ENCODE data around the gene TTYH1.

TTYH1 gene

GRCh38 chr19:54480051-54480450 is 64.8 kb downstream of the TTYH1 start:
- Histone ChIP-seq H3K27me3 (ENCODE audit: insufficient read depth, low read length, poor library complexity, severe bottlenecking) (no peaks in the 10 kb centered on the region), H3K9ac (ENCODE audit: low read depth, low read length, poor library complexity, severe bottlenecking) (no peak overlapping the region), H4K20me1 (ENCODE audit: insufficient read depth, low read length, poor library complexity, severe bottlenecking) (no peaks in the 10 kb centered on the region), H3F3A (ENCODE audit: low read depth) (no peaks in the 10 kb centered on the region), H3K79me2 (ENCODE audit: insufficient read depth, low read length) (no peaks in the 10 kb centered on the region), H3K4me1 (ENCODE audit: insufficient read depth, low read length, poor library complexity, severe bottlenecking) (peaks cover 3% of the 10 kb centered on the region), H2AFZ (ENCODE audit: low read length) (no peak overlapping the region), H3K4me2 (ENCODE audit: low read depth, low read length, poor library complexity, severe bottlenecking) (no peak overlapping the region), H3K36me3 (ENCODE audit: insufficient read depth, low read length) (no peaks in the 10 kb centered on the region), H3K9me3 (ENCODE audit: insufficient read depth, low read depth, low read length) (no peaks in the 10 kb centered on the region), H3K4me3 (ENCODE audit: low read length, poor library complexity, severe bottlenecking) (no peak overlapping the region), H3K9me2 (replicated peaks; ENCODE audit: low read depth, low read length) (no peaks in the 10 kb centered on the region)
- TF ChIP-seq CTCF (conservative IDR thresholded peaks at IDR 0.05; ENCODE audit: low read length) (no peak), EZH2phosphoT487 (IDR thresholded peaks at IDR 0.05; ENCODE audit: borderline replicate concordance) (no peak)

- H3F3A ChIP-seq (ENCODE audit: low read depth) = no peaks in the 10 kb centered on the region
- H3K4me3 ChIP-seq (ENCODE audit: low read length, poor library complexity, severe bottlenecking) = no peak overlapping the region
- no peaks in the 10 kb centered on the region for H3K36me3 ChIP-seq (ENCODE audit: insufficient read depth, low read length)
- H3K9ac ChIP-seq (ENCODE audit: low read depth, low read length, poor library complexity, severe bottlenecking) = no peak overlapping the region
- H3K79me2 ChIP-seq (ENCODE audit: insufficient read depth, low read length) = no peaks in the 10 kb centered on the region
- no peaks in the 10 kb centered on the region for H3K9me3 ChIP-seq (ENCODE audit: insufficient read depth, low read depth, low read length)
- peaks cover 3% of the 10 kb centered on the region for H3K4me1 ChIP-seq (ENCODE audit: insufficient read depth, low read length, poor library complexity, severe bottlenecking)
- H3K27me3 ChIP-seq (ENCODE audit: insufficient read depth, low read length, poor library complexity, severe bottlenecking) = no peaks in the 10 kb centered on the region
- no peak overlapping the region for H3K4me2 ChIP-seq (ENCODE audit: low read depth, low read length, poor library complexity, severe bottlenecking)
- TF ChIP-seq CTCF (conservative IDR thresholded peaks at IDR 0.05; ENCODE audit: low read length) = peak; percentile 88
- no peak for TF ChIP-seq EZH2phosphoT487 (IDR thresholded peaks at IDR 0.05; ENCODE audit: borderline replicate concordance)
- no peak overlapping the region for H2AFZ ChIP-seq (ENCODE audit: low read length)
- no peaks in the 10 kb centered on the region for H4K20me1 ChIP-seq (ENCODE audit: insufficient read depth, low read length, poor library complexity, severe bottlenecking)
- H3K9me2 ChIP-seq (replicated peaks; ENCODE audit: low read depth, low read length) = no peaks in the 10 kb centered on the region
These were observed 66.2 kb downstream of the TTYH1 start for GRCh38 chr19:54481326-54481930.

- H3K27me3 ChIP-seq (ENCODE audit: insufficient read depth, low read length, poor library complexity, severe bottlenecking) = no peaks in the 10 kb centered on the region
- TF ChIP-seq EZH2phosphoT487 (IDR thresholded peaks at IDR 0.05; ENCODE audit: borderline replicate concordance) (no peak), CTCF (conservative IDR thresholded peaks at IDR 0.05; ENCODE audit: low read length) (no peak)
- no peaks in the 10 kb centered on the region for H3K36me3 ChIP-seq (ENCODE audit: insufficient read depth, low read length)
- H3K9me2 ChIP-seq (replicated peaks; ENCODE audit: low read depth, low read length) = no peaks in the 10 kb centered on the region
- H3K4me2 ChIP-seq (ENCODE audit: low read depth, low read length, poor library complexity, severe bottlenecking) = no peak overlapping the region
- no peaks in the 10 kb centered on the region for H3F3A ChIP-seq (ENCODE audit: low read depth)
- no peaks in the 10 kb centered on the region for H4K20me1 ChIP-seq (ENCODE audit: insufficient read depth, low read length, poor library complexity, severe bottlenecking)
- H3K9ac ChIP-seq (ENCODE audit: low read depth, low read length, poor library complexity, severe bottlenecking) = no peak overlapping the region
- H3K4me1 ChIP-seq (ENCODE audit: insufficient read depth, low read length, poor library complexity, severe bottlenecking) = peaks cover 3% of the 10 kb centered on the region
- no peaks in the 10 kb centered on the region for H3K9me3 ChIP-seq (ENCODE audit: insufficient read depth, low read depth, low read length)
- H2AFZ ChIP-seq (ENCODE audit: low read length) = no peak overlapping the region
- no peaks in the 10 kb centered on the region for H3K79me2 ChIP-seq (ENCODE audit: insufficient read depth, low read length)
- no peak overlapping the region for H3K4me3 ChIP-seq (ENCODE audit: low read length, poor library complexity, severe bottlenecking)
These were observed 67.6 kb downstream of the TTYH1 start for GRCh38 chr19:54482889-54483288.

Measured in Loucy (cell line).